ENCODE data around the gene MBD3L2. TPM values are rescaled to one million over a fixed set of nuclear protein-coding genes. Genes with fewer than 3 reads are reported as not detected.

The MBD3L2 gene
- total and polyA plus RNA-seq, 9 of the 15 experiments (the other 6 are each of a cell fraction or from before 2014, with no cell fraction given): not detected

GRCh38 chr19:7069042-7069903 is 20.2 kb downstream of the MBD3L2 start, which contains the start of gene ZNF557:
Gene ZNF557 (plus strand): TSS chr19:7069703. CDS start chr19:7075075, 5,372 bp downstream.
- ChIA-PET CTCF (ENCODE audit: low intra/inter-chr PET ratio) (interaction anchor here (0.6 kb wide), 1 partner anchor 56 kb away, joined by 3 read pairs; no protein-coding TSS in a partner anchor), POLR2A (interaction anchor here (0.6 to 1.7 kb wide), 4 partner anchors 9 to 452 kb away, joined by 3 to 7 read pairs (median 6); no protein-coding TSS in a partner anchor)
- 2% methylated on average over 50 of the region's 56 CpGs for WGBS (ENCODE audit: insufficient coverage, low coverage, missing lambda C conversion rate)
- TF ChIP-seq FOXK1 (CRISPR knock-in tag; IDR thresholded peaks at IDR 0.05; ENCODE audit: borderline replicate concordance) (0 out of 2 replicates have a peak, but pooled peaks have one; percentile 16), ZBTB9 (CRISPR knock-in tag; IDR thresholded peaks at IDR 0.05) (peak; percentile 61; the same call in 1 of the 2 replicates), ATF1 (CRISPR knock-in tag; IDR thresholded peaks at IDR 0.05) (no peak), ATF1 (tag; IDR thresholded peaks at IDR 0.05) (peak; percentile 67), EP400 (IDR thresholded peaks at IDR 0.05) (peak; percentile 95), RBFOX2 (IDR thresholded peaks at IDR 0.05; ENCODE audit: low read depth, low read length) (peak; percentile 93), FOXM1 (IDR thresholded peaks at IDR 0.05; ENCODE audit: low read depth) (no peak), FOXM1 (CRISPR knock-in tag; IDR thresholded peaks at IDR 0.05; ENCODE audit: low read depth) (no peak), E2F8 (IDR thresholded peaks at IDR 0.05; ENCODE audit: low read depth, partially characterized antibody) (peak; percentile 96), CUX1 (CRISPR knock-in tag; IDR thresholded peaks at IDR 0.05) (no peak), ZNF217 (CRISPR knock-in tag; IDR thresholded peaks at IDR 0.05) (no peak)

More at GRCh38 chr19:7069042-7069903, 20.2 kb downstream of the MBD3L2 start, which contains the start of gene ZNF557:
- no peaks in the 10 kb centered on the region for H3K27me3 ChIP-seq (ENCODE audit: control insufficient read depth in 2 of 2, insufficient read depth in 2 of 2, low read length in 2 of 2)
- FAIRE-seq (peak; percentile 86), ATAC-seq (peak; percentile 100), DNase-seq (ENCODE audit: extremely low read depth in 1 of 4, low spot score in 3 of 4) (peak; percentile 94 to 98 (median 96))
- BruUV-seq (replicated peaks): no TSS peak
- in situ Hi-C loops (cut with MboI) (loop anchor here (5.0 kb wide), 1 partner anchor 42 kb away; no protein-coding TSS in a partner anchor), intact Hi-C loops (cut with micrococcal nuclease) (no loop called here)
- peaks cover 3 to 8% of the 10 kb centered on the region in 2 experiments; a peak in 2 of 5 replicates for H3K4me1 ChIP-seq (replicated peaks in 1 of 2; ENCODE audit: control insufficient read depth in 2 of 2, insufficient read depth in 2 of 2, low read length in 2 of 2)
- no peaks in the 10 kb centered on the region for H3K9me1 ChIP-seq (ENCODE audit: control insufficient read depth, insufficient read depth, low read length)
- peak within 1 kb of the TSS; percentile 98 for H3K4me3 ChIP-seq
- peak within 1 kb of the TSS; percentile 92 for H3K4me2 ChIP-seq (ENCODE audit: insufficient read depth, low read length)
- no peaks in the 10 kb centered on the region for H4K20me1 ChIP-seq (replicated peaks; ENCODE audit: control insufficient read depth, insufficient read depth, low read length)
- H3K36me3 ChIP-seq (ENCODE audit: control insufficient read depth, insufficient read depth, low read length): peaks cover 29% of the 10 kb centered on the region
- peaks cover 13% of the 10 kb centered on the region for H3K79me2 ChIP-seq (ENCODE audit: control insufficient read depth, insufficient read depth, low read length)
- peak within 1 kb of the TSS; percentile 100 for H2AFZ ChIP-seq (ENCODE audit: low read depth, low read length)
- no peaks in the 10 kb centered on the region for H3K9me3 ChIP-seq (replicated peaks; ENCODE audit: control insufficient read depth, insufficient read depth, low read depth, low read length)
- peak within 1 kb of the TSS; percentile 92 for H3K27ac ChIP-seq (ENCODE audit: extremely low read depth, low read depth, low read length)
- H3K9ac ChIP-seq (ENCODE audit: insufficient read depth in 1 of 2, low read depth in 2 of 2, low read length in 2 of 2): peak within 1 kb of the TSS; percentile 88 to 92
